ENCODE results near the gene MTMR3. TPM values are rescaled to one million over a fixed set of nuclear protein-coding genes. Genes with fewer than 3 reads are reported as not detected.
A peak's percentile ranks its signal among the peaks of the same experiment; 100 is the strongest.

The MTMR3 gene
- total and polyA plus RNA-seq, 8 donors, result 37.4 to 55.4 (median 44.9) TPM

DNA sequence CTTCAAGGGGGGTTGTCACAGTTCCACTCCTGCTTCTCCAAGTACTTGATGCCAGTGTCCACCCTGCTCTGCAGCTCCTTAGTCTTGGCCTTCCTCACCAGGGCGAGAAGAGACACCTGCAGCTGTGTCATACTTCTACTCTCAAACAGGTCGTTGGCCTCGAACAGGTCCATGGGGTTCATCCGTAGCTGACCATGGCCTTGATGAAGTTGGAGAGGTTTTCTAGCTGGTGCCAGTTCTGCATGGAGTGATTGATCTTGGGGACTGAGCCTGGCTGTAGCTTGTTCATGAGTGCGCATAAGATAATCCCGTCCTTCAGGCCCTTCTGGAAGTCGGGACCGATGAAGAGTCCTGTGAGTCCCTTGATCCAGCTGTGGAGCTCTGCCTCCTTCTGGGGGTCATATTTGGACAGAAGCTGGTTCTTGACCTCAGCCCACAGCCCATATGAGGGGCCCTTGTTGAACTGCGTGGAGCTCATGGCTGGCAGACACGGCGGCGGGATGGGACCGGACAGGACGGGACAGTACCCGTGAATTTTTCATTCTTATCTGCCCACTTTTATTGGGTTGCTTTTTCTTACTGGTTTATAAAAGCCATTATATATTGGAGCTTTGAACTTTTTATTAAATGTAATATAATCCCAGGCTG is 163.9 kb downstream of the MTMR3 start:
- Histone ChIP-seq H3K27me3 (no peaks in the 10 kb centered on the region), H3K27ac (no peak overlapping the region), H3K9me3 (no peaks in the 10 kb centered on the region), H3K36me3 (no peaks in the 10 kb centered on the region), H3K4me1 (peaks cover 0 to 5% of the 10 kb centered on the region in 2 donors), H3K4me3 (no peak overlapping the region)
- TF ChIP-seq, protein P1, sequence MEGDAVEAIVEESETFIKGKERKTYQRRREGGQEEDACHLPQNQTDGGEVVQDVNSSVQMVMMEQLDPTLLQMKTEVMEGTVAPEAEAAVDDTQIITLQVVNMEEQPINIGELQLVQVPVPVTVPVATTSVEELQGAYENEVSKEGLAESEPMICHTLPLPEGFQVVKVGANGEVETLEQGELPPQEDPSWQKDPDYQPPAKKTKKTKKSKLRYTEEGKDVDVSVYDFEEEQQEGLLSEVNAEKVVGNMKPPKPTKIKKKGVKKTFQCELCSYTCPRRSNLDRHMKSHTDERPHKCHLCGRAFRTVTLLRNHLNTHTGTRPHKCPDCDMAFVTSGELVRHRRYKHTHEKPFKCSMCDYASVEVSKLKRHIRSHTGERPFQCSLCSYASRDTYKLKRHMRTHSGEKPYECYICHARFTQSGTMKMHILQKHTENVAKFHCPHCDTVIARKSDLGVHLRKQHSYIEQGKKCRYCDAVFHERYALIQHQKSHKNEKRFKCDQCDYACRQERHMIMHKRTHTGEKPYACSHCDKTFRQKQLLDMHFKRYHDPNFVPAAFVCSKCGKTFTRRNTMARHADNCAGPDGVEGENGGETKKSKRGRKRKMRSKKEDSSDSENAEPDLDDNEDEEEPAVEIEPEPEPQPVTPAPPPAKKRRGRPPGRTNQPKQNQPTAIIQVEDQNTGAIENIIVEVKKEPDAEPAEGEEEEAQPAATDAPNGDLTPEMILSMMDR (IDR thresholded peaks at IDR 0.05), result no peak
- DNase-seq (no peak), ATAC-seq (no peak)
- intact Hi-C loops (cut with DNase I), result no loop called here

- Histone ChIP-seq H3K4me3 (no peak overlapping the region), H3K36me3 (no peaks in the 10 kb centered on the region), H3K4me1 (peaks cover 0 to 5% of the 10 kb centered on the region in 2 donors), H3K27ac (no peak overlapping the region), H3K9me3 (no peaks in the 10 kb centered on the region), H3K27me3 (no peaks in the 10 kb centered on the region)
- ATAC-seq (peak; percentile 24), DNase-seq (no peak)
- TF ChIP-seq, protein P1 (IDR thresholded peaks at IDR 0.05), result no peak
- intact Hi-C loops (cut with DNase I), result no loop called here
Observed at GRCh38 chr22:30047364-30047738, 164.4 kb downstream of the MTMR3 start.

DNA sequence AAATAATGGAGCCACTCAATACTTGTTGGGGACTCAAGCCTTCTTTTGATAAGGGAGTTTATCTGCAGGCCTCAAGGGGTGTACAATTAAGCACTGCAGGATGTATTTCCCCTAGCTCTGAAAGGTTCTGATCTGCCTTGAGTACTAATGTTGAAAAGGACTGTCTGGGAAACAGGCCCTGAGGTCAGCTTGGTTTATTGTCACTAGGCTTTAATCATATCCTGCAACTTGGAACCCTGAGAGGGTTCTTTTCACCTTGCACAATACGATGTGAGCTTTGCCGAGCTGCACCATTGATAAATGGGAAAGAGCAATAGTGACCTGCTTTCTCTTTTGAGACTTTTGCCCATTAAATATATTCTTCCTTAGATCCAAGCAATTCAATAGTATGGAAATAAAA is 165.7 kb downstream of the MTMR3 start:
- H3K4me1 ChIP-seq, result peaks cover 0 to 5% of the 10 kb centered on the region in 2 donors
- no peak overlapping the region for H3K27ac ChIP-seq
- H3K4me3 ChIP-seq, result no peak overlapping the region
- no peak for DNase-seq
- H3K27me3 ChIP-seq, result no peaks in the 10 kb centered on the region
- ATAC-seq, result no peak
- no peaks in the 10 kb centered on the region for H3K36me3 ChIP-seq
- H3K9me3 ChIP-seq, result no peaks in the 10 kb centered on the region
- intact Hi-C loops (cut with DNase I), result no loop called here
- TF ChIP-seq, protein P1 (IDR thresholded peaks at IDR 0.05), result no peak

GRCh38 chr22:30054067-30054763 is 171.2 kb downstream of the MTMR3 start:
- Histone ChIP-seq H3K27me3 (no peaks in the 10 kb centered on the region), H3K9me3 (peaks cover 0 to 4% of the 10 kb centered on the region in 2 donors), H3K27ac (no peak overlapping the region), H3K4me3 (no peak overlapping the region), H3K36me3 (no peaks in the 10 kb centered on the region), H3K4me1 (no peaks in the 10 kb centered on the region)
- DNase-seq (no peak), ATAC-seq (no peak)
- intact Hi-C loops (cut with DNase I), result no loop called here
- TF ChIP-seq, protein P1 (IDR thresholded peaks at IDR 0.05), result no peak

GRCh38 chr22:30054764-30055069 is 171.7 kb downstream of the MTMR3 start:
- Histone ChIP-seq H3K4me3 (no peak overlapping the region), H3K27ac (no peak overlapping the region), H3K27me3 (no peaks in the 10 kb centered on the region), H3K36me3 (no peaks in the 10 kb centered on the region), H3K9me3 (peaks cover 0 to 4% of the 10 kb centered on the region in 2 donors), H3K4me1 (no peaks in the 10 kb centered on the region)
- ATAC-seq, result no peak
- no peak for DNase-seq
- intact Hi-C loops (cut with DNase I), result no loop called here
- TF ChIP-seq, protein P1 (IDR thresholded peaks at IDR 0.05), result no peak

Data from left lung (tissue), 10 donors.